ENCODE data around the gene FFAR3. TPM values are rescaled to one million over a fixed set of nuclear protein-coding genes. Genes with fewer than 3 reads are reported as not detected.

The FFAR3 gene
- total RNA-seq, 2 experiments from 2014 or later, result not detected

- Mint-ChIP-seq H3K4me1 (ENCODE audit: low read depth) (no peaks in the 10 kb centered on the region), H3K27me3 (peaks cover 12% of the 10 kb centered on the region), H3K27ac (no peak overlapping the region), H3K36me3 (ENCODE audit: low read depth) (peaks cover 5% of the 10 kb centered on the region), H3K9me3 (peaks cover 8% of the 10 kb centered on the region), H3K4me3 (no peak overlapping the region)
- intact Hi-C loops (cut with DNase I, micrococcal nuclease), result no loop called here
- H3K4me3 ChIP-seq (ENCODE audit: low read length), result no peak overlapping the region
- peaks cover 0 to 12% of the 10 kb centered on the region in 2 experiments for H3K9me3 ChIP-seq (ENCODE audit: control insufficient read depth in 1 of 2, insufficient read depth in 1 of 2, low read length in 2 of 2)
- no peak overlapping the region for H3K27ac ChIP-seq (ENCODE audit: low read depth in 1 of 2, low read length in 2 of 2)
- no peak for ATAC-seq (ENCODE audit: poor library complexity)
- ChIA-PET CTCF (no interaction called here), POLR2A (no interaction called here)
- no peaks in the 10 kb centered on the region for H3K36me3 ChIP-seq (ENCODE audit: insufficient read depth, low read length)
- H3K4me1 ChIP-seq (ENCODE audit: insufficient read depth, low read length), result no peaks in the 10 kb centered on the region
- TF ChIP-seq CTCF (IDR thresholded peaks at IDR 0.05), result no peak
- DNase-seq, result no peak
- no peaks in the 10 kb centered on the region for H3K27me3 ChIP-seq (ENCODE audit: control insufficient read depth in 1 of 2, insufficient read depth in 2 of 2, low read length in 2 of 2)
Observed at GRCh38 chr19:35381926-35382325, 23.7 kb downstream of the FFAR3 start.

DNA sequence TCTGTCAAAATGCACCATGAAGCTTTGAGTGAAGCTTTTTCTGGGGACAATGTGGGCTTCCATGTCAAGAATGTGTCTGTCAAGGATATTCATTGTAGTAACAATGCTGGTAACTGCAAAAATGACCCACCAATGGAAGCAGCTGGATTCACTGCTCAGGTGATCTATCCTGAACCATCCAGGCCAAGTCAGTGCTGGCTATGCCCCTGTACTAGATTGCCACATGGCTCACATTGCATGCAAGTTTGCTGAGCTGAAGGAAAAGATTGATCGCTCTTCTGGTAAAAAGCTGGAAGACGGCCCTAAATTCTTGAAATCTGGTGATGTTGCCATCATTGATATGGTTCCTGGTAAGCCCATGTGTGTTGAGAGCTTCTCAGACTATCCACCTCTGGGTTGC, 25.3 kb downstream of the FFAR3 start:
- ATAC-seq (ENCODE audit: poor library complexity) (no peak), DNase-seq (no peak)
- Histone ChIP-seq H3K9me3 (ENCODE audit: control insufficient read depth in 1 of 2, insufficient read depth in 1 of 2, low read length in 2 of 2) (peaks cover 0 to 12% of the 10 kb centered on the region in 2 experiments), H3K36me3 (ENCODE audit: insufficient read depth, low read length) (no peaks in the 10 kb centered on the region), H3K27ac (ENCODE audit: low read depth in 1 of 2, low read length in 2 of 2) (no peak overlapping the region), H3K27me3 (ENCODE audit: control insufficient read depth in 1 of 2, insufficient read depth in 2 of 2, low read length in 2 of 2) (no peaks in the 10 kb centered on the region), H3K4me3 (ENCODE audit: low read length) (no peak overlapping the region), H3K4me1 (ENCODE audit: insufficient read depth, low read length) (no peaks in the 10 kb centered on the region)
- Mint-ChIP-seq H3K9me3 (peaks cover 6% of the 10 kb centered on the region), H3K4me1 (ENCODE audit: low read depth) (no peaks in the 10 kb centered on the region), H3K4me3 (no peak overlapping the region), H3K36me3 (ENCODE audit: low read depth) (peaks cover 5% of the 10 kb centered on the region), H3K27me3 (peaks cover 12% of the 10 kb centered on the region), H3K27ac (no peak overlapping the region)
- POLR2A ChIA-PET, result no interaction called here
- no peak for TF ChIP-seq CTCF (IDR thresholded peaks at IDR 0.05)
- intact Hi-C loops (cut with DNase I, micrococcal nuclease), result no loop called here
- CTCF ChIA-PET, result no interaction called here

GRCh38 chr19:35388277-35389054, 30.2 kb downstream of the FFAR3 start:
- Histone ChIP-seq H3K27ac (ENCODE audit: low read depth in 1 of 2, low read length in 2 of 2) (no peak overlapping the region), H3K36me3 (ENCODE audit: insufficient read depth, low read length) (no peaks in the 10 kb centered on the region), H3K9me3 (ENCODE audit: control insufficient read depth in 1 of 2, insufficient read depth in 1 of 2, low read length in 2 of 2) (peaks cover 0 to 12% of the 10 kb centered on the region in 2 experiments), H3K4me1 (ENCODE audit: insufficient read depth, low read length) (no peaks in the 10 kb centered on the region), H3K4me3 (ENCODE audit: low read length) (no peak overlapping the region), H3K27me3 (ENCODE audit: control insufficient read depth in 1 of 2, insufficient read depth in 2 of 2, low read length in 2 of 2) (no peaks in the 10 kb centered on the region)
- peaks cover 5% of the 10 kb centered on the region for H3K36me3 Mint-ChIP-seq (ENCODE audit: low read depth)
- no peak for TF ChIP-seq CTCF (IDR thresholded peaks at IDR 0.05)
- POLR2A ChIA-PET, result no interaction called here
- H3K27me3 Mint-ChIP-seq, result peaks cover 4% of the 10 kb centered on the region
- DNase-seq (no peak), ATAC-seq (ENCODE audit: poor library complexity) (no peak)
- H3K9me3 Mint-ChIP-seq, result peaks cover 3% of the 10 kb centered on the region
- CTCF ChIA-PET, result no interaction called here
- H3K4me1 Mint-ChIP-seq (ENCODE audit: low read depth), result no peaks in the 10 kb centered on the region
- intact Hi-C loops (cut with DNase I, micrococcal nuclease), result no loop called here
- H3K4me3 Mint-ChIP-seq, result no peak overlapping the region
- no peak overlapping the region for H3K27ac Mint-ChIP-seq
